ENCODE results near the gene EPHB2. TPM values are rescaled to one million over a fixed set of nuclear protein-coding genes. Genes with fewer than 3 reads are reported as not detected.
A peak's percentile ranks its signal among the peaks of the same experiment; 100 is the strongest.

EPHB2 gene
- total and polyA plus RNA-seq, 2 donors (not counting 3 experiments of a cell fraction or from before 2014, with no cell fraction given), result 50.8 to 69.1 TPM

DNA sequence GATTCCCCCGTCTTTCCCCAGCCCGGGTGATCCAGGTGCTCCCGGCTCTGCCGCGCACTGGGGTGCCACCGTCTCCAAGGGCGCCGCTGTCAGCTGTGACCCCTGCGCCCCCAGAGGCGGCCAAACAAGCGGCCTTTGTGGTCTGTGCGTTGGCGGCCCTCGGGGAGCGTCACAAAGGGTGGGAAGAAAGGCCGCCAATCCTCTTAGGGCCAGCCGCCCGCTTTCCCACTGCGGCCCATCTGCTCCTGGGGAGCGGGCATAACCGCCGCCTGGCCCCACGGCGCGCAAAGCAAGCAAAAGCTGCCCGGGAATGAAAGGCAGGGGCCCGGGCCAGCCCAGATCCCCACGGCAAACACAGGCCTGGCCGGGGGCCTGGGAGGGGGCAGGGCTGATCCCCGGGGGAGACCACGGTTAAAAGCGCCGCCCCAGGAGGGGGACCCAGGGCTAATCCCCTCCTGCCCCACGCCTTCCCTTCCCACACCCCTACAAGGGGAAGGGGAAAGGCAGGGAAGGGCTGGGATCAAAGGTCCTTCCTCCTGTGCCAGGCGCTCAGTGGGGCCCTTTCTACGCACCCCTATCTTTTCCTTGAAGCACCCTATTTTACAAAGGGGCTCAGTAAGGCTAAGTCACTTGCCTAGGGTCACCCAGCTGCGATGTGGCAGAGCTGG is 33.6 kb upstream of the EPHB2 start:
- Histone ChIP-seq H3K4me2 (ENCODE audit: insufficient read depth, low read length) (no peak overlapping the region), H3K9ac (replicated peaks; ENCODE audit: extremely low read depth, insufficient read depth, low read length) (no peak overlapping the region), H3K27me3 (ENCODE audit: control insufficient read depth in 2 of 2, insufficient read depth in 2 of 2, low read length in 2 of 2) (peaks cover 4 to 6% of the 10 kb centered on the region in 2 experiments), H3K9me3 (replicated peaks; ENCODE audit: control insufficient read depth, insufficient read depth, low read length) (no peaks in the 10 kb centered on the region), H3K9me1 (replicated peaks; ENCODE audit: control insufficient read depth, extremely low read depth, insufficient read depth, low read length) (no peaks in the 10 kb centered on the region), H3K4me1 (ENCODE audit: control insufficient read depth, extremely low read depth, insufficient read depth, low read length) (peaks cover 10% of the 10 kb centered on the region), H3K4me3 (replicated peaks in 1 of 3; ENCODE audit: insufficient read depth in 1 of 3, low read depth in 1 of 3, low read length in 3 of 3) (no peak overlapping the region), H3K27ac (ENCODE audit: insufficient read depth, low read depth, low read length) (peak overlapping the region; percentile 67), H3K36me3 (ENCODE audit: control insufficient read depth in 2 of 2, extremely low read depth in 1 of 2, insufficient read depth in 2 of 2, low read length in 2 of 2) (no peaks in the 10 kb centered on the region), H2AFZ (ENCODE audit: low read depth, low read length) (peak overlapping the region; percentile 67), H4K20me1 (replicated peaks; ENCODE audit: control insufficient read depth, extremely low read depth, insufficient read depth, low read length) (no peaks in the 10 kb centered on the region), H3K79me2 (ENCODE audit: control insufficient read depth, insufficient read depth, low read length) (no peaks in the 10 kb centered on the region)
- dilution Hi-C loops (cut with MboI; ENCODE audit: extremely low pct_ligation_motif_present, low sequenced_read_pairs) (no loop called here), intact Hi-C loops (cut with micrococcal nuclease) (no loop called here)
- TF ChIP-seq GATA2 (IDR thresholded peaks at IDR 0.05; ENCODE audit: insufficient read depth, insufficient read length, low read depth, low read length) (no peak), FOS (IDR thresholded peaks at IDR 0.05; ENCODE audit: borderline replicate concordance, insufficient read depth, low read length) (no peak), JUN (IDR thresholded peaks at IDR 0.05; ENCODE audit: borderline replicate concordance, insufficient read depth, insufficient read length, low read depth) (no peak), POLR2AphosphoS5 (IDR thresholded peaks at IDR 0.05; ENCODE audit: insufficient read depth, low read depth, low read length) (no peak), EZH2 (IDR thresholded peaks at IDR 0.05; ENCODE audit: borderline replicate concordance, low read depth, low read length, severe bottlenecking) (no peak)
- DNase-seq (ENCODE audit: low read depth, low spot score), result no peak
- FAIRE-seq, result no peak
- ChIA-PET POLR2A (no interaction called here), CTCF (interaction anchor here (1.1 to 5.8 kb wide), 8 partner anchors 12 to 255 kb away, joined by 3 to 149 read pairs (median 13); no protein-coding TSS in a partner anchor)
- BruUV-seq (replicated peaks), result no TSS peak
